Measurements from ENCODE around the gene IGHMBP2. TPM values are rescaled to one million over a fixed set of nuclear protein-coding genes. Genes with fewer than 3 reads are reported as not detected.
"Not testable (repeated sequence)": the region's sequence is repeated elsewhere in the genome, so short reads cannot be mapped to it uniquely, and the experiment has no call there.

Gene IGHMBP2
- total RNA-seq: 11.0 TPM

DNA sequence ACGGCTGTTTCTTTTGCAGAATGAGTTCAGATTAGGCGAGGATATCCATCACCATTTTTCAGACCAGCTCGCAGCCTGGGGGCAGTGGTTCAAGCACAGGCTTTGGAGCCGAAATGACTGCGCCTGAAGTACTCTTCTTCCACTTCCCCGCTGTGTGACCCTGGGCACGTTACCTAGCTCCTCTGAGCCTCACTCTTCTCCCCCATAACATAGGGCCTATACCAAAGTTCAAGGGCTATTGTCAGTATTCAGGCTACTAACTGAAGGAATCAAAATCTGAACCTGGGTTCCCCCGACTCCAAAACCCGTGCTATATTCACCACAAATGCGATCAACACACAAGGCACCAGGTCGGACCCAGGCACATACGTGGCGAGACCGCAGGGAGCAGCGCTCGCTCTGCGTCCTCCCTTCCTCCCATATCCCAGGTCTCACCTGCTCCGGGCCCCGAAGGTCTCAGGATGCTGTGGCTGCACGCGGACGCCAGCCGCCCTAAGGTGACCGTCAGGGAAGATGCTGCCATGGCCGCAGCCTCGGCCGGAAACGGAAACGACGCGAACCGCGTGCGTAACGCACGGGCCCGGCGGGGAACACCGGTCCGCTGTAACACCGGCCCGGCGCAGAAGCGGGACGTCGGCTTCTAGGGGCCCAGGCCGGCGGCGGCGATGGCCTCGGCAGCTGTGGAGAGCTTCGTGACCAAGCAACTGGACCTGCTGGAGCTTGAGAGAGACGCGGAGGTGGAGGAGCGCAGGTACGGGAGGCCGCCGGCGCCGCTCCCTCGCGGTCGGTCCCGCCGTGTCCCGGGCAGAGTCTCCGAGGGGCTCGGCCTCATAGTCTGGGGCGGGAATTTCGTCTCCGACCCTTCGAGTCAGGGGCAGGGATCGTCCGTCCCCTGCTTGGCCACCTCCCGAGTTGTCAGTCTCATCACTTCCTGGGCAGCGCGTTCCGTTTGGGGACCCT is at the start of gene IGHMBP2, which contains the start of gene MRPL21:
Gene IGHMBP2, plus strand, starts transcription at position 604 of the 960 bp plus-strand sequence. Its CDS starts 62 bp downstream, at position 666.
Gene MRPL21, minus strand, starts transcription at position 545 of the 960 bp plus-strand sequence. Its CDS starts 22 bp downstream, at position 523.
- DNase-seq: peak; percentile 77

DNA sequence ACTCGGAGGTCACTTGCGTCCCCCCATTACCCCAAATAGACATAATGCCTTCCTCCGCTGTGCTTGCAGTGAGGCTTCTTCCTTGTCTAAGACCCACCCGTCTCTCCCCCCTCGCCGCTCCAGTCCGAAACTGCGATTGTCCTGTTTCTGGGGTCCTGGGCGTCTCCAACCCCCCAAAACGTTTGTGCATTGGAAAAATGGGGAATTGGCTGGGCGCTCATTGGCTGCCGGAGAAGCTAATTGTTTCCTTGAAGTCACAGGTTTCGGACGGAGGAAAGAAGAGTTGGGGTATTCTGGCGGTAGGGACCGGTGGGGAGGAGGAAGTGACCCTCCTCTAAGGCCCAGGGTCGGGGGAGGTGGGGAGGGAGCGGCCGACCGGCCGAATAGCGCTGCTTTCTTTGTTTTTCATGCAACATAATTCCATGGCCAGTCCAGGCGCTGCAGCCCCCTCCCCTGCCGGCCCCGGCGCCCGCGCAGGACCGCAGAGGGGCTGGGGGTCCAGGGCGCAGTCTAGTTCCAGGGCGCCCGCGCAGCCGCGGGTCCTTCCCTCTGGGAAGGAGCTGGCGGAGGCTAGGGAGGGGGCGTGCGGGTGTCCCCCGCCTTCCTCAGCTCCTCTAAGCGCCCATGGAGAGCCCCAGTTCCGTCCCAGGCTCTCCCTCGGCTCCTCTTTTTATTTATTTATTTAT is 49.3 kb upstream of the IGHMBP2 start:
- no peak for DNase-seq

DNA sequence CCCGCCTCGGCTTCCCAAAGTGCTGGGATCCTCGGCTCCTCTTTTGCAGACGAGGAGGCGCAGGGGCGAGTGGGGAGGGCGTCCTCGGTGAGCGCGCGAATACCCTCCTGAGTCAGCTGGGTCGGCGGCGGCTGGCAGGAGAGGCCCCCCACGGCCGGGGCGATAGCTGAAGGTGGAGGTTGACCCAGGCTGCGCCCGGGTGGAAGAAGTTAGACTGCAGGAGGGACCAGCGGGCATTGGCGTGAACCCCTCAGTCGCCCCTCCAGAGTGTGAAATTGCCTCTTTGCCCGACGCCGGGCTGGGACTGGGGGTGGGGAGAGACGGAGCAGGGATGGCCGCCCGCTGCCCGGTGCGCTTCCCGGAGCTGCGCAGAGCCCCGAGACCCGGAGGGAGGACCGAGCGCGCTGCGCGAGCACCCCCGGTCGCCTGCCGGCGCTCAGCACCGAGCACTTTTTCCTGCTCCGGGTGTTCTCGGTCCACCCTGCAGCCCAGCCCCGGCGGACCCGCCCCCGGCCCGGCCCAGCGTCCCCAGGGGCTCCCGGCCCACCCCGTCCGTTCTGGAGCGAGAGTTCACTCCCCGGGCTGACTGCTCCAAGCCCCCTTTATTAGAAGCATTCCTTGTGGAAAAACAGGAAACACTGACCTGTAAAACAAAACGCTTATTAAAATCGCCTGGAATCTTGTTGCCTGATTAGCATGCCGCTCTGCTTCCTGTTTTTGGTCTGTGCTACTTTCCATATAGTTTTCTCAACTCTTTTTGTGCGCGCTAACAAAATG is 48.3 kb upstream of the IGHMBP2 start:
- no peak for DNase-seq

DNA sequence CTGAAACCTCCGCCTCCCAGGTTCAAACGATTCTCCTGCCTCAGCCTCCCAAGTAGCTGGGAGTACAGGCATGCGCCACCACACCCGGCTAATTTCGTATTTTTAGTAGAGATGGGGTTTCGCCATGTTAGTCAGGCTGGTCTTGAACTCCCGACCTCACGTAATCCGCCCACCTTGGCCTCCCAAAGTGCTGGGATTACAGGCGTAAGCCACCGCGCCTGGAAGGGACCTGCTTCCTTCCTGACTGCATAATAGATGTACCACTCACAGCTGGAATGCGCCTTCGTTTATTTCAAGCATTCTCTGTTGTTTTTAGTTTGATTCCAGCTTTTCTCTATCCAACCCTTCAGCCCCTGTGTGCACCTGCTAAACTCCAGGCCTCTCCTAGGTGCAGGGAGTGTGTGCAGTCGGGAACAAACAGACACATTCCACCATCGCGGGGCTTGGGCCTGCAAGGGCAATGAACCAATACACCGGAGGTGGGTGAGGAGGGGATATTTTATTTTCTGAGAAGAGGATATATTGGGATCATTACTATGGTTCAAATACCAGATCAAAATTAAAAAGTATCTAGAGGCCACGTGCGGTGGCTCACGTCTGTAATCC is 47.2 kb upstream of the IGHMBP2 start:
- DNase-seq: not testable (repeated sequence)

DNA sequence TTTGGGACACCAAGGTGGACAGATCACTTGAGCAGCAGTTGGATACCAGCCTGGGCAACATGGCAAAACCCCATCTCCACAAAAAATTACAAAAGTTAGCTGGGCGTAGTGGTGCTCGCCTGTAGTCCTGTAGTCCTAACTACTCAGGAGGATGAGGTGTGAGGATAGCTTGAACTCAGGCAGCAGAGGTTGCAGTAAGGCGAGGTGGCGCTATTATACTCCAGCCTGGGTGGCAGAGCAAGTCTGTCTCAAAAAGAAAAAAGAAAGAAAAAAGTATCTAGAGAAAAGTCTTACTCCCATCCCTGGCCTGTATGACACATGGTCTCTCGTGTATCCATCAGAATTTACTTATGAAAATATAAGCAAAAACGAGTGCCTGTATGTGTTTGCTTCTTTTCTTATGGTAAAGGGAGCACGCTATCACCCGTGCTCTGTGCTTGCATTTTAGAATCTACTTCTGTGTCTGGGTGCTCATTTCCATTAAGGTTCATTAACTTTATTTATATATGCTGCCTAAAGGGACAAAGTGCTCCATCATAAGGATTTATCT is 46.6 kb upstream of the IGHMBP2 start:
- no peak for DNase-seq

DNA sequence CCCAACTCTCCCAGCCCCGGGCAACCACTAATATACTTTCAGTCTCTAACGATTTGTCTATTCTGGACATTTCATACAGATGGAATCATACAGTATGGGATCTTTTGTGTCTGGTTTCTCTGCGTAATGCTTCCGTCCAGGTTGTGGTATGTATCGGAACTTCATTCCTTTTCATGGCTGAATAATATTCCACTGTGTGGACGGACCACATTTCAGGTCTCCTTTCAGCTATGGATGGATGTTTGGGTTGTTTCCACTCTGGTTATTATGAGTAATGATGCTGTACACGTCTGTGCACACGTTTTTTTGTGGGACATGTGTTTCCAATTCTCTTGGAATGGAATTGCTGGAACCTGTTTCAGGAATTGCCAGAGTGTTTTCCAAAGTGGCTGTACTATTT is 44.6 kb upstream of the IGHMBP2 start:
- no peak for DNase-seq

DNA sequence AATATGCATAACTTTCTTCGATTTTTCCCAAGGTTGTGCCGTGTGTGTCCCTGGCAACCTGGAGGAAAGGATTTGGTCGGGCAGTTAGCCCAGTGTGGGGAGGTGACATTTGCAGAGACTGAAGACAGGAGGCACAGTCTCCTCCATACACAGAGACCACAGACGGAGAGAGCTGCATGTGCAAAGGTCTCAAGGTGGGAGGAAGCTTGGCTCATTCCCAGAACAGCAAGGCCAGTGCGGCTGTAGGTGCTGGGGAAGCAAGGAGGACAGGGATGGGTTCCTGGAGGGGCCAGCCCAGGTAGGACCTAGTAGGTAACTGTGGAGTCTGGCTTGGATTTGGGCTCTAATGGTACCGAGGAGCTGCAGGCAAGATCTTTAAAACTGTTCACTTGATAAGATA is 41.3 kb upstream of the IGHMBP2 start:
- DNase-seq: no peak

DNA sequence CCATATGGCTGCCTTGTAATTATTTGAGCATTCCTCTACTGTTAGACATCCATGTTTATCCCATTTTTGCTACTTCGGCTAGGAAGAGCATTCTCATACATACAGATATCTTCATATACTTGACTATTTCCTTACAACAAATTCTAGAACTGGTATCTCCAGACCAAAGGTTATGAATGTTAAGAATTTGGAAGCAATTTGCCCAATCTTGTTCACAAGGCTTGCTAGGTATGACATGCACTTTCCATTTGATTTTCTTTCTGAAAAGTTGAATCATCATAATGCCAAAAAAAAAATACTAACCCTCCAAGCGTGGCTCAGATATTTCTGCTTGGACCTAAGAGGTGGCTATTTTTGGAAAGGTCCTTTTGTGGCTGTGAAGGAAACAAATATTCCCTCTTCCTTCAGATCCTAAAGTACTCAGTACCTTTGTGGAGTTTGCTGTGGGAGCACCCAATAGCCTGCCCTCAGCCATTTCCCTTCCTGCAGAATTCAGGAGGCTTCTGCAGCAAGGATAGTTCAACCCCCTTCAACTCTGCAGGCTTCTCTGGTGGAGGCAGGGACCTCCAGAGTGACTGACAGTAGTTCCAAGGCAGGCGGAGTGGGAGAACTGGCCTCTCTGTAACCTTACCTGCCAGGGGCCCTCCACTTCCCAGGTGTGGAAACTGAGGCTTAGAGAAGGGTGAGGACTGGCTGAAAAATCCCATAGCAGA is 40.0 kb upstream of the IGHMBP2 start:
- no peak for DNase-seq

DNA sequence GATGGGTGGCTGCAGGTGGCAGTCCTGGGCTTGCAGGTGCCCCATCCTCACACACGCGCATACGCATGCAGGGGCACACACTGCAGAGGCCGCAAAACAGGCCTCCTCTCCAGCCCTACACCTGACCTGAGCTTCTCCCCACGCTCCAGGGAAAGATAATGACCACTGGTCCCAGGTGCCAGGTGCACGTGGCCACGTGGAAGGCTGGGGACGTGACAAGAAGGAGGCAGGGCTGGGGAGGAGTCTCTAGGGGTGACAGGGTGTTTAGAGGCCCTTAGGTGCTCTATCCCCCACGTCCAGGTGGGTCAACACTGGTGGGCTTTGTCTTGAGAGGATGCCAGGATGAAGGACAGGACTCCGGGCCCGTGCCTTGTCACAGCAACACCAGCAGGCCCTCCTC is 38.5 kb upstream of the IGHMBP2 start:
- no peak for DNase-seq

DNA sequence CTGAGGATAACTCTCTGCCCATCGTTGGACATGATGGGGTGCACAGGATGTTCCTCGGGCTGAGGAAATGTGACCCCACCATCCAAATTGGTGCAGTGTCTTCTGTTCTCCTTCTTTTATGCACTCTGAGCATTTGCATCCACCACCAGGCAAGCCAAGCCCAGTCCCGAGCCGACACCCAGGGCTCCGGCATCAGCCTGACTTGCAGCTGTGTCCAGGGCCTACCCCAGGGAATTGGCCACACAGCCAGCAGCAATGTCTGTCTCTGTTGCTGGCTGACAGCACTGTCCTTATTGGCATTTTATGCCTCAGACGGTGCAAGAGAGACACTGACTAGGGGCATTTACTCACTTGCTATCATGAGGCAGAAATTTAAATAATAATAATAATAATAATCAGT is 36.6 kb upstream of the IGHMBP2 start:
- no peak for DNase-seq

DNA sequence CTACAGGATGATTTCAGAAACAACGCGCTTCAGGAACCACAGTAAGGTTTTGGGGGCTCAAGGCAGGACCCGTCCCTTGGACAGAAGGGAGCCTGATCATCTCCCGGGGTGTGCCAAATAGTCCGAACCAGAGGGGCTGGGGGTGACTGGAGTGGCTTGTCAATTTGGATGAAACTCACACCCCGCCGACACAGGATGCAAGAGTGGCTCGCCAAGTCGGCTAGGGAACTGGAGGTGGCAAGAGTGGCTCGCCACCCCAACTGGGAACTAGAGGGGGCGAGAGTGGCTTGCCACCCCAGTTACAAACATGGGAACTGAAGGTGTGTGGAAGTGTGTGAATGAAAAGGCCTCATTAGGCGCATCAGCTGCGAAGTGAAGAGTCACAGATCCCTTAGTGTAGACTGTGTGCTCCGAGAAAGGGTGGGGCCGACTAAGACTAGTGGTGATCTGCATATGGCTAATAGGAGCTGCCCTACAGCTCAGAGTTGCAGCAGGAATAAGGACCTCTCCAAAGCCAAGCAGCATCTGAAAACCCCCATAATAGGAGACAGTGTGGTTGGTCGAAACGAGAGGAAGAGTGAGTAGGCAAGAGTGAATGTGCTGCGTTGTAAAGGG is 35.4 kb upstream of the IGHMBP2 start:
- DNase-seq: no peak

DNA sequence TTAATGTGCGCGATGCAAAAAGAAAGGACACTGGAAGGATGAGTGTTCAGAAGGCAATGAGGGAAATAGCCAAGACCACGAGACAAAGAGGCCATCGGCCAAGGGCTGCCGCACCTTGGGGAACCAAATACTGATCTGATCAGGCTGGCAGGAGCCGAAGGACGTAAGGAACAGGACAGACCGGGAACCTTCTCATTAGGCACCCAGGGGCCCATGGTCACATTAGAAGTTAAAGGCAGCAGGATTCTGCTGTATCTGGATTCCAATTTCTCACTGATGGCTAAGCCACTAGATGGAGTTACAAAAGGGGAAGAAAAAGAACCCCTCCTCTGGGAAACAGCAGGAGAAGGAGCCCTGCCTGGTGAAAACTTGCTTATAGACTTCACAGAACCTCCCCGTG is 33.2 kb upstream of the IGHMBP2 start:
- no peak for DNase-seq

DNA sequence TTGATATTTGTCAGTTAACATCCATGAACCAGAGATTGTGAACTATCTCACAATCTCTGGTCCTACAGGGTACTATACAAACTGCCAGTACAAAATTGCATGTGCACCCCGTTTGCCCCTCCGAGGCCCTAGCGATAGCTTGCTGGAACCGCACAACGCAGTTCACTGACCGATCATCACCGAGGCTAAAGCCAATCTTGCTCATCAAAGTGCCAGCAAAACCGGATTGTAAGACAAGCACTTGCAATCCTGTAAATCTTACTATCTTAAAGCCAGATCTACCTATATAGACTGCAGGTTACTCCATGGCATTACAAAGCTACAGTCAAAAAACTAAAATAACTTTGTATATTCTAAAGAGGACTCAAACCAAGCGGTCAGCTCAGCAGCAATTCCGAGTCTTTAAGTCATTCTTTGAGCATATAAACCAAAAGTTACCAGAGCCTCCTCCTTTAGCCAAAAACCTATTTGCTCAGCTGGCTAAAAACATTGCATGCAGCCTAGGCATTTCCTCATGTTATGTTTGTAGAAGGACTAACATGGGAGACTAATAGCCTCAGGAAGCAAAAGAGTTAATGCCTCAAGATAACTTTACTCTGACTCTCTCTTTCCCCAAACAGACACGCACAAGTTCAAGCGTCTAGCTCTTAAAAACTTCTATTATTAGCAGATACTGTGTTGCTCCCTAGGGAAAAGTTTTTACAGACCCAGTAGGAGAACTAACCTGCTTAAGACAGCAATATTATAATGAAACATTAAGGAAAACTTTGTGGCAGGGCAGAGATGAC is 31.3 kb upstream of the IGHMBP2 start:
- DNase-seq: no peak

DNA sequence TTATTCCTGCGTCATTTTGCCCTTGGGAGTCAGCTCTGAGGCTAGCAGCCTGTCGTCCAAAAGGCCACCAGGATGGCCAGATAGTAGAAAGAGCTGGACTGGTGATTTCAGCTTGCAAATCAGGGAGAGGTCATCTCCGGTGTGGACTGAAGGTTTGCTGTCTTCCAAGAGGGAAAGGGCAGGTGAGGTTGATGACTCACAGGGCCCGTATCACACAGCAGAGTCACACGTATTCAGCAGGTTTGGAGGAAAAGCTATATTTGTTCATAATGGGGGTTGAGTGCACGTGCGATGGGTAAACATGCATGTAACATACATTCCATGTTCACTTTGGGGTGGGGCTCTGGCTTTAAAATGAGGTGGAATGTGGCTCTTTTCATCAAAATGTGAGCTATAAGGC is 25.7 kb upstream of the IGHMBP2 start:
- DNase-seq: no peak

DNA sequence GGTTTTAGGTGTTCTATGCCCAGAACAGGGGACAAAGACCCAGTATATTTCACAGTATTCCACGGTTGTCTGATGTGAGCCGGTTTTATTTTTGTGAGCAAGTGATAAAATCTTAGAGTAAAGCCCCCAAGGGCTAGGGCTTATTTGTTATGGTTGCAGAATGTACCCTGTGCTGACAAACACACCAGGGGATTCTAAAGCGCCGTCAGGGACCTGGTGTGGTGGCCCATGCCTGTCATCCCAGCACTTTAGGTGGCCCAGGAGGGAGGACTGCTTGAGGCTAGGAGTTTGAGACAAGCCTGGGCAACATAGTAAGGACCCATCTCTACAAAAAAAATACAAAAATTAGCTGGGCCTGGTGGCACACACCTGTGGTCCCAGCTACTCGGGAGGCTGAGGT is 22.8 kb upstream of the IGHMBP2 start:
- no peak for DNase-seq

DNA sequence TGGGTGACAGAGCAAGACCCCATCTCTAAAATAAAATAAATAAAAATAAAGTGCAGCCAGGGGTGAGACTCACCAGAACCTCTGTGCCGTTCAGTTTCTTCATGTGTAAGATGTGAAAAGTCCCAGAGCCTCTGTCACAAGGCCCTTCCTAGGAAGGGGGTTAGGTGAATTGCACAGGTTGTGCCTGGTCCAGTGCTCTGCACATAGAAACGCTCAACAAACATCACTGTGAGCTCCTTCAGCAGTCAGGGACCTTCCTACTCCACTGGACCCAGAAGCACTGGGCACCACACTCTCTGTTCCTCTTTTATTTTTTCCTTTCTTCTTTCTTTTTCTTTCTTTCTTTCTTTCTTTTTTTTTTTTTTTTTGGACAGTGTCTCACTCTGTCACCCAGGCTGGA is 22.4 kb upstream of the IGHMBP2 start:
- DNase-seq: no peak

DNA sequence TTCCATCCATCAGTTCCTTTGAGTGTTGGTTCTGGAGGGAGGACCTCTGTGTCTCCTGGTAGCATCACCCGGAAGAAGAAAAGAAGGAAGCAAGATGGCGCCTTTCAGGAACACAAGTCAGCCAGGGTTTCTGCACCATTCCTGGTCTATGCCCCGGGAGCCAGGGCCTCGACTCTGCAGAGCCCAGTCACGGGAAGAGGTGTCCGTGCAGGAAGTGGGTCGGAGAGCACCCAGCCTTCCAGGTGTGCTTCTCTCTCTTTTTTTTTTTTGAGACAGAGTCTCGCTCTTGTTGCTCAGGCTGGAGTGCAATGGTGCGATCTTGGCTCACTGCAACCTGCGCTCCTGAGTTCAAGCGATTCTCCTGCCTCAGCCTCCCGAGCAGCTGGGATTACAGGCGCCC is 21.3 kb upstream of the IGHMBP2 start:
- DNase-seq: no peak

DNA sequence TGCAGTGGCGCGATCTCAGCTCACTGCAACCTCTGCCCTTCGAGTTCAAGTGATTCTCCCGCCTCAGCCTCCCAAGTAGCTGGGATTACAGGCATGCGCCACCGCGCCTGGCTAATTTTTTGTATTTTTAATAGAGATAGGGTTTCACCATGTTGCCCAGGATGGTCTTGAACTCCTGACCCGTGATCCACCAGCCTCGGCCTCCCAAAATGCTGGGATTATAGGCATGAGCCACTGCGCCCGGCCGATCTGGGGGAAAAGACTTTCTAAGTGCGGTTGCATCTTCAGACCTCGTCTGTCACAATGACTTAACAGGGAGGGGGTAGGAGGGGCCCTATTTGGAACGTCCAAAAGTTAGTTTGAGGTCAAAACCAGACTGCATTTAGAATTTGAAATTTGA is 18.9 kb upstream of the IGHMBP2 start:
- DNase-seq: not testable (repeated sequence)

DNA sequence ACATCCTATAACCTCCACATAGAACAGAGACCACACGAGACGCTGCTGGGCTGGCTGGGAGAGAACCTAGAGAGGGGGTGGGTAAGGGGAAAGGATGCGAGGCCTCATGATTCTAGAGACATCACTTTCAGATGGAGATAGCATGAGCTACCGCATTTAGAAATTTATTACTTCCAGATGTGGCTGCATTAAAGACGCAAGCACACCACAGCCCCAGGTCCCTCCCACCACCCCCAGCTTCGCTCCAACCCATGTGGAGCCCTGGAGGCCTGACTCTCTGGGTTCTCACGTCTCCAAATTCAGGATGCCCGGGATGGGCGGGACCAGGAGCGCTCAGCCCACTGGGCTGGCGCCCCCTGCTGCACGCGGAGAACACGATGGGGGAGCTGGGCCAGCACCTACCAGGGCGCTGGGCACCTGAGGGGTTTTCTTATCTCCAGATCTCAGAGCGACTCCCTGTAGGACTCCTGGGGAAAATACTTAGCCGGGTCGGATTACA is 13.7 kb upstream of the IGHMBP2 start:
- DNase-seq: peak; percentile 97

Data from skin of body (tissue), 2 donors.